ENCODE data around the gene HOXD3.

Gene HOXD3

DNA sequence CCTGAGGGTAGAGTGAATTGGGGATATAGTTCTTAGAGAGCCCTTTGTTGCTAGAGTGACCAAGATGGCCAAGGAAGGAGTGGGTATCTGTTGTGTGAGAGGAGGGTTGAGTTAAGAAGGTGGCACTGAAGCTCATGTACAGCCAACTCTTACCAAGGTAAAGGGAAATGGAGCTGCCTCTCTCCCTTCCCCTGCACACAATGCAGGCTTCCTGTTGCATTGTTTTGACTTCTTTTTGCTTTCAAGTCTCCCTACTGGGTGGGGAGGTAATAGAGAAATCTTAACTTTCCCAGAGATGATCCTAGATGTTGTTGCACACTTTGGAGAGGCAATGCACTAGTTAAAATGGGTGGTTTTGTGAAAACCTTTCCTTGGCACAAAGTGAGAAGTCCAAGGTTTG is 55.2 kb downstream of the HOXD3 start:
- DNase-seq (ENCODE audit: low read depth in 3 of 3): no peak

GRCh38 chr2:176213406-176213805 is 56.3 kb downstream of the HOXD3 start:
- DNase-seq (ENCODE audit: low read depth in 3 of 3): no peak
